ENCODE data around the gene SLC25A21.

SLC25A21 gene

GRCh38 chr14:36935976-36936678, 236.3 kb downstream of the SLC25A21 start (continued):
- no peak for TF ChIP-seq ELK4 (IDR thresholded peaks at IDR 0.05; ENCODE audit: borderline replicate concordance, low read depth, low read length)
- TF ChIP-seq GLI4 (tag by site-specific recombination; IDR thresholded peaks at IDR 0.05): no peak
- TF ChIP-seq ZNF596 (tag by site-specific recombination; IDR thresholded peaks at IDR 0.05): no peak
- peak; percentile 38; the same call in 1 of the 2 replicates for TF ChIP-seq PATZ1 (tag by site-specific recombination; IDR thresholded peaks at IDR 0.05)
- TF ChIP-seq, protein P1, sequence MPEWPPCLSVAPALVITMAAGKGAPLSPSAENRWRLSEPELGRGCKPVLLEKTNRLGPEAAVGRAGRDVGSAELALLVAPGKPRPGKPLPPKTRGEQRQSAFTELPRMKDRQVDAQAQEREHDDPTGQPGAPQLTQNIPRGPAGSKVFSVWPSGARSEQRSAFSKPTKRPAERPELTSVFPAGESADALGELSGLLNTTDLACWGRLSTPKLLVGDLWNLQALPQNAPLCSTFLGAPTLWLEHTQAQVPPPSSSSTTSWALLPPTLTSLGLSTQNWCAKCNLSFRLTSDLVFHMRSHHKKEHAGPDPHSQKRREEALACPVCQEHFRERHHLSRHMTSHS (tag by site-specific recombination; IDR thresholded peaks at IDR 0.05): no peak
- TF ChIP-seq GFI1B (tag by site-specific recombination; IDR thresholded peaks at IDR 0.05): no peak
- TF ChIP-seq ZNF10 (tag by site-specific recombination; IDR thresholded peaks at IDR 0.05): no peak
- no peak for TF ChIP-seq SP2 (tag by site-specific recombination; IDR thresholded peaks at IDR 0.05)
- TF ChIP-seq, protein P2, sequence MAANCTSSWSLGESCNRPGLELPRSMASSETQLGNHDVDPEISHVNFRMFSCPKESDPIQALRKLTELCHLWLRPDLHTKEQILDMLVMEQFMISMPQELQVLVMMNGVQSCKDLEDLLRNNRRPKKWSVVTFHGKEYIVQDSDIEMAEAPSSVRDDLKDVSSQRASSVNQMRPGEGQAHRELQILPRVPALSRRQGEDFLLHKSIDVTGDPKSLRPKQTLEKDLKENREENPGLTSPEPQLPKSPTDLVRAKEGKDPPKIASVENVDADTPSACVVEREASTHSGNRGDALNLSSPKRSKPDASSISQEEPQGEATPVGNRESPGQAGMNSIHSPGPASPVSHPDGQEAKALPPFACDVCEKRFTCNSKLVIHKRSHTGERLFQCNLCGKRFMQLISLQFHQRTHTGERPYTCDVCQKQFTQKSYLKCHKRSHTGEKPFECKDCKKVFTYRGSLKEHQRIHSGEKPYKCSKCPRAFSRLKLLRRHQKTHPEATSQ (tag by site-specific recombination; IDR thresholded peaks at IDR 0.05): no peak
- 0 out of 2 replicates have a peak, but pooled peaks have one; percentile 8 for TF ChIP-seq ZNF449 (tag by site-specific recombination; IDR thresholded peaks at IDR 0.05)

DNA sequence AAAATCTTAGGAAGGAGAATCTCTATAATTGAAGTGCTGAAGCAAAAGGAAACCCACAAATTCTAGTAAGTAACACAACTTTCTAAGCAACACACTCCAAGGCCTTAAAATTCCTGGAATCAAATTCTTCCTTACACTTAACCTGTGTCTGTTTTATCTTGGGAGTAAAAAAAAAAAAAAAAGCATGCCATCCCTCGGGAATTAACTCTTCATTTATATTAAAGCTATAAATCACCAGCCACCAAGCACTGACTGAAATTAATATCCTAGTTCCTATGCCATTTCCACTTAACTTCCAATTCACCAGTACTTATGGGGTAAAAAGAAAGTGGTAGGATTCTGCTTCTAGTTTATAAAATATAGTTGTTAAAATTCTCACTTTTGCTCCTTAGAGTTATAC, 238.1 kb downstream of the SLC25A21 start:
- peaks cover 55% of the 10 kb centered on the region for H3K4me1 ChIP-seq (ENCODE audit: control insufficient read depth, insufficient read depth, low read length)
- H3K27ac ChIP-seq (ENCODE audit: extremely low read depth, low read depth, low read length): no peak overlapping the region
- H3K9me3 ChIP-seq (ENCODE audit: control insufficient read depth, insufficient read depth, low read depth, low read length): no peaks in the 10 kb centered on the region
- no peak overlapping the region for H3K4me3 ChIP-seq (ENCODE audit: low read depth, low read length)
- no peaks in the 10 kb centered on the region for H3K36me3 ChIP-seq (ENCODE audit: control insufficient read depth in 2 of 2, insufficient read depth in 1 of 2, low read length in 2 of 2)
- ChIA-PET POLR2A (no interaction called here), CTCF (interaction anchor here (0.6 to 0.9 kb wide), 3 partner anchors 7 to 291 kb away, joined by 3 read pairs; no protein-coding TSS in a partner anchor)
- TF ChIP-seq ZEB2 (tag by site-specific recombination; IDR thresholded peaks at IDR 0.05): 0 out of 2 replicates have a peak, but pooled peaks have one; percentile 15
- TF ChIP-seq, protein P3, sequence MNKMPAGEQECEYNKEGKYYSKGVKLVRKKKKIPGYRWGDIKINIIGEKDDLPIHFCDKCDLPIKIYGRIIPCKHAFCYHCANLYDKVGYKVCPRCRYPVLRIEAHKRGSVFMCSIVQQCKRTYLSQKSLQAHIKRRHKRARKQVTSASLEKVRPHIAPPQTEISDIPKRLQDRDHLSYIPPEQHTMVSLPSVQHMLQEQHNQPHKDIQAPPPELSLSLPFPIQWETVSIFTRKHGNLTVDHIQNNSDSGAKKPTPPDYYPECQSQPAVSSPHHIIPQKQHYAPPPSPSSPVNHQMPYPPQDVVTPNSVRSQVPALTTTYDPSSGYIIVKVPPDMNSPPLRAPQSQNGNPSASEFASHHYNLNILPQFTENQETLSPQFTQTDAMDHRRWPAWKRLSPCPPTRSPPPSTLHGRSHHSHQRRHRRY (tag by site-specific recombination; IDR thresholded peaks at IDR 0.05): no peak
- peak; percentile 54 for TF ChIP-seq PRDM6 (tag by site-specific recombination; IDR thresholded peaks at IDR 0.05)
